Measurements from ENCODE around the gene MORN5.

MORN5 gene

GRCh38 chr9:122125158-122125508 is 34.6 kb upstream of the MORN5 start:
- peak; percentile 59 for DNase-seq (ENCODE audit: low read depth)

GRCh38 chr9:122125509-122126330 is 34.0 kb upstream of the MORN5 start:
- no peak for DNase-seq (ENCODE audit: low read depth)

DNA sequence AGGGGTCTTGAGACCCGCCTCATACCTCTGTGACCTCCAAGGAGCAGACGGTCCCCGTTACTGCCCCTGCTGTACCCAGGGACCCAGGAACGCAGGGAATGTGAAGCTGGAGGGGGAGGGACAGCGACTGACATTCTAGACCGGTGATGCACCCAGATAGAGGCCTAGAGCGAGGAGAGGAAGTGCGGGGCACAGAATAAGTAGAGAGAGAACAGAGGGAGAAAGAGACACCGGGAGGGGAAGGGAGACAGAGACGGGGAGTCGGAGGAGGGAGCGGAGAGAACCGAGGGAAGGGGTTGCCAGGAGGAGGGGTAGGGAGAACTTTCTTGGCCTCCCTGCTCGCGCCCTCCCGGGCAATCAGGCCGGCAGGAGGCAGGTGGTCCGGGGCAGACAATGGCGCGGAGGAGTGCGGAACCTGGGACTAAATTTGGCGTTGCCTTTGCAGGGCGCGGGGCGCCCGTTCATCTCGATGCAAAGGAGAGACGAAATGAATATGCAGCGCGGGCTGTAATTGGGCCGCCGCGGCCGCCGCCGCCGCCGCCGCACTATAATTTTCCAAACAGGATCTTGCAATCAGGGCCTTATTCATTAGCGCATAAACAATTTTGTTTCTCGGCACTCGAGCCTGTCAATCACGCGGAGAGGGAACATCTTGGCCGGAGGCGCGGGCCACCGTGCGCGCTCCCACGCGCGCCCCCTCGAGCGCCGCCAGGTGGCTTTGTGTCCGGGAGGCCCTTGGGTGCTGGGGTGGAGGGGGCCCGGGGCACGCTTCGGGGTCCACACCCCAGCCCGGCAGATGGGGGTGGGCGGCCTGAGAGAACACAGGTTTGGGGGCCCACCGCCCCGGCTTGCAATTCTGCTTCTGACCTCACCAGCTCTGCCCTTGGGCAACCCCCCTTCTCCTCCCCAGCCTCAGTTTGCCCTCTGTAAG is 33.1 kb upstream of the MORN5 start:
- DNase-seq (ENCODE audit: low read depth) = no peak

DNA sequence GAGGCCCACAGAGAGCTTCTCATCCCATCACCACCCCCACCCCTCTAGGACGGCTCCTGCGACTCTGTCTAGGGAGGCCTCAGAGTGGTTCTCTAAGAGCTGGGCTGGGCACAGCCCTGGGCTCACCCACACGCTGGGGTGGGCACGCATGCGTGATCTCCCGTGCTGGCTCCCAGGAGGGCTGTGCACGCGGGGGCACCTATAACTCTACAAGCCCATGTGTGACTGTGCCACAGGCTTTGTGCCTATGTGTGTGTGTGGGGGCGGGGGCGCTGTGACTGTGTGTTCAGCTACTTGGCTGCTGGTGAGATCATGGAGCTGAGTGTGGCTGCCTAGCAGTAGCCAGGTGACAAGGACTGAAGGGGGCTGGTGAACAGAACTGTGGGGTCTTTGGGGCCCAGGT is 32.3 kb upstream of the MORN5 start:
- DNase-seq (ENCODE audit: low read depth) = no peak

GRCh38 chr9:122128007-122128968 is 31.4 kb upstream of the MORN5 start:
- DNase-seq (ENCODE audit: low read depth) = no peak

DNA sequence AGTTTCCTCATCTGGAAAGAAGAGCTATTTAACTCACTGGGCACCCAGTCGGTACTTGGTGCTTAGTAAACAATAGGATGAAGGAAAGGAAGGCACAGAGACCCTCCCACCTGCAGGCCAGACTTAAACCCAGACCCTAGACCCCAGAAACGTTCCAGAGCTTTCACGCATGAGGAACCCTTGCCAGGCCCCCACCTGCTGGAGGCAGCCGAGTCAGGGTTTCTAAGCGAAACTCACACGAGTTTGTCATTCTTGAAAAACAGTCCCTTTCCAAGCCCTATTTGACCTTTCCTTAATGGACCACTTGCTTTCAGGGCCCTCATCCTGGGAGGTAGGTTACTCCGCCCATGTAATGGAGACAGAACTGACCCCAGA is 30.8 kb upstream of the MORN5 start:
- no peak for DNase-seq (ENCODE audit: low read depth)

DNA sequence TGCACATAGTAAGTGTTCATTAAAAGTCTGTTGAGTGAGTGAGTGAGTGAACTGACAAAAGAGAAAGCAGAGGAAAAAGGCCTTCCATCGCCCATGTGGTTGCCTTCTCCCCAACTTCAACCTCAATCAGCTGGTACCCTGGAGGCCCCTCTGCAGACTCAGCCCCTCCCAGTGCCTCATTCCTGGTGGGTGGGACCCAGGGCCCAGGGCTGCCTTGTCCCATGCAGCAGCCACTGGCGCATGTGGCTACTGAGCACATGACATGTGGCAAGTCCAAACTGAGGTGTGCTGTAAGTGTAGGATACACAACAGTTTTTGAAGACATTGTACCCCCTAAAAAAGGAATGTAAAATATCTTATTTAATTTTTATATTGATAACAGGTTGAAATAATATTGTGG is 29.7 kb upstream of the MORN5 start:
- DNase-seq (ENCODE audit: low read depth) = no peak

DNA sequence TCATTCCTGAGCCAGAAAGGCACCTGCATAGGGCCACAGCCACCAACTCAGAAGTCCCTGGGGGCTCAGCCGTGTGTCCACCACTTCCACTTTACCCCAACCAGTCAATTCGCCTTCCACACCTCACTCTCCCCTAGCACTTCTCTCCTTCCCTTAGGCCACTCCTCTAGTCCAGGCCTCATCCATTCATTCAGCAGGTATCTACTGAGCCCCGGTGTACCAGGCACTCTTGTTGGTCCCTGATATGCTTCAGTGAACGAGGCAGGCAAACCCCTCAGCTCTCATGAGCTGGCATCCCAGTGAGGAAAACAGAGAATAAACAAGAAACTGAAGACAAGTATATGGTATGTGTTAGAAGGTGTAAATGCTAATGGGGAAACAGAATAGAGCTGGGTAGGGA is 28.9 kb upstream of the MORN5 start:
- DNase-seq (ENCODE audit: low read depth) = no peak

DNA sequence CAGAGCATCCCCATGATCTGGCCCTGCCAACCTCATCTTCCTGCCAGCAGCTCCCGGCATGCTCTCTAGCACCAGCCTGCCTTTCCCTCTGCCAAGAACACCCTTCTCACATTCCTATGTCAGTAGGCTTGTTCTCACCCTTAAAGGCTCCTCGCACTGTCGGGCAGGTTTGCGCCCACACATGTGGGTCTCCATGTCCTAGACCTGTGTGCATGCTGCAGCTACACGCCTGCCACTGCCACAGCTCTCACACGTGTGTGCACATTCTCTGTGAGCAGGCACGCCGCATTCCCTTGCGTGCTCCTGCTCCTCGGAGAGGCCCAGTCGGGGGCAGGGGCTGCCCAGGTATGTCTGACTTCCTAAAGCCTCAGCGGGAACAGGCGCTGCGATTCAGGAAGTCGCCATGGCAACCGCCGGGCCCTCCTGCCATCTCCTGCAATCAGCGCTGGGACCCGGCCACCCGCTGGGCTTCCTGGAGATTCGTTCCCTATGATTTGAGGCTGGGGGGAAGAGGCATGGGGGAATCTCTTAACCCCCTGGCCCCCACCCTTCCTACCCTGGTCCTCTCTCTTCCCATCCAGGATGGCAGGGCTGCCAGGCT is 28.2 kb upstream of the MORN5 start:
- DNase-seq (ENCODE audit: low read depth) = no peak

DNA sequence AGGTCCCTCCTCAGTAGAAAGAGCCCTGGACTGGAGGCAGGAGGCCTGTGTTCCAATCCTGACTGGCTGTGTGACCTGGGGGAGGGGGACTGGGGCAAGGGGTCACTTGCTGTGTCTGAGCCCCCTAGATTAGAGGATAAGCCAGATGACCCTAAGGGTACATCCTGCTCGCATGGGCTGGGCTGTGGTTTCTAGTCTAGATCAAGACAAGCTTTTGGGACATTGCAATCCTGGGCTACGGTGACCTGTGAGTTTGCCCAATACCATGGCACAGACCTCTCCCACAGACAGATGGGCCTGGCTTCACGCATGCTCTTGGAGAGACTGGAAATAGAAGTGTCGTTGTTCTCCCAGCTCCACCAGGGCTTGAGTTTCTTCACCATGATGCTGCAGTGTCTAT is 27.2 kb upstream of the MORN5 start:
- DNase-seq (ENCODE audit: low read depth) = no peak

DNA sequence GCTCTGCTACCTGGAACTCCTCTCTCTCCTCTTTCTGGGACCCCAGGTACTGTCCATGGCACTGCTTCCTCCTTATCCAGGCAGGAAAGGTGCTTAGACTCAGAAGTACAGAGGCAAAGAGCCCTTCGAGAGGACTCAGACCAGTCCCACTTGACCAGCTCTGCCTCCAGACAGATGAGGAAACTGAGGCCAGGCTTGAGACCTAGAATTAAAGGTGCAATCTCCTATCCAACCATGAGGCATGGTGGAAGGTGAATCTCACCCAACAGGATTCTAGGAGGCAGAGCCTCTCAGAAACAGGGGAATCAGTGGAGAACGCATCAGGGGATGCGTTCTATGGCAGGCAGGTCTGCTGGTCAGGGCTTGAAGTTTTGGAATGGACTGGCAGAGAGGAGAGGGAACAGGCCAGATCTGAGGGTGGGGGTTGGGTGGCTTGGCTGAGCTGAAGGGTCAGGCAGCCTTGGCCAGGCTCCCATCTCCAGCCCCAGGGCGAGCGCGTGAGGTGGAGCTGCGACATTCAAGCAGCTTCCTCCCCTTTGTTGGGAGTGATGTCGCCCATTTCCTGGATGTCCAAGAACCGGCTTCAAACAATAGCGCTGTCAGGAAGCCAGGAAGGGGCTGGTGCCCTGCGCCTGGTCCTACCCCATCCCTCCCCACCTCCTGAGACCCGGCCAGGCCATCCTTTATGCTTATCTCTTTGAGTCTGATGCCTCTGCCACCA is 26.3 kb upstream of the MORN5 start:
- no peak for DNase-seq (ENCODE audit: low read depth)

DNA sequence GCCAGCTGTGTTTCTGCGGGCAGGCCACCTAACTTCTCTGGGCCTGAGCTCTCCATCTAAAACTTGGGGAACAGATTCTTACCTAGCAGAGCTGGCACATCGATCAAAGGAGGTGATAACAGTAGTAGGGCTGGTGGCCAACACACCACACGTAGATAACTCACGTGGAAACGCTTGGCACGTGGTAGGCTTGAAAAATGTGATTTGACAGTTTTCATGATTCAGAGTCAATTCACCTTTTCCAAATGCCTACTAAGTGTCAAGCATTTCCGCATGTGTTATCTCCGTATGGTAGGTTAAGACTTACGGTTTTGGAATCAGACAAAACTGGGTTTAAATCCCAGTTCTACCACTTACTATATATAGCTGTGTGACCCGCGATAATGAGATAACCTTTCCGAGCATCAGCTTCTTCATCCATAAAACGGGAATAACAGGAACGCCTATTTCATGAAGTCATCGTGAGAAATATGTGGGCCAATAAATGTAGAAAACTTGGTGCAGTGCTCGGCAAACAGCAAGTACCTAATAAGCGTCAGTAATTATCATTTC is 25.6 kb upstream of the MORN5 start:
- no peak for DNase-seq (ENCODE audit: low read depth)

GRCh38 chr9:122134822-122135528 is 24.7 kb upstream of the MORN5 start:
- DNase-seq (ENCODE audit: low read depth) = no peak

DNA sequence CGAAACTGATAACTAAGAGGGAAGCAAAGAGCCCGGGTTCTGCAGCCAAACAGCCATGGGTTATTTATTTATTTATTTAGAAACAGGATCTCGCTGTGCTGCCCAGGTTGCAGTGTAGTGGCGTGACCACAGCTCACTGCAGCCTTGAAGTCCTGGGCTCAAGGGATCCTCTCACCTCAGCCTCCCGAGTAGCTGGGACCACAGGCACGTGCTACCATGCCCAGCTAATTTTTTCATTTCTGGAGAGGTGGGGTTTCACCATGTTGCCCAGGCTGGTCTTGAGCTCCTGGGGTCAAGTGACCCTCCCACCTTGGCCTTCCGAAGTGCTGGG is 24.2 kb upstream of the MORN5 start:
- DNase-seq (ENCODE audit: low read depth) = no peak

- no peak for DNase-seq (ENCODE audit: low read depth)
Measured at GRCh38 chr9:122138560-122139268, 21.0 kb upstream of the MORN5 start.

DNA sequence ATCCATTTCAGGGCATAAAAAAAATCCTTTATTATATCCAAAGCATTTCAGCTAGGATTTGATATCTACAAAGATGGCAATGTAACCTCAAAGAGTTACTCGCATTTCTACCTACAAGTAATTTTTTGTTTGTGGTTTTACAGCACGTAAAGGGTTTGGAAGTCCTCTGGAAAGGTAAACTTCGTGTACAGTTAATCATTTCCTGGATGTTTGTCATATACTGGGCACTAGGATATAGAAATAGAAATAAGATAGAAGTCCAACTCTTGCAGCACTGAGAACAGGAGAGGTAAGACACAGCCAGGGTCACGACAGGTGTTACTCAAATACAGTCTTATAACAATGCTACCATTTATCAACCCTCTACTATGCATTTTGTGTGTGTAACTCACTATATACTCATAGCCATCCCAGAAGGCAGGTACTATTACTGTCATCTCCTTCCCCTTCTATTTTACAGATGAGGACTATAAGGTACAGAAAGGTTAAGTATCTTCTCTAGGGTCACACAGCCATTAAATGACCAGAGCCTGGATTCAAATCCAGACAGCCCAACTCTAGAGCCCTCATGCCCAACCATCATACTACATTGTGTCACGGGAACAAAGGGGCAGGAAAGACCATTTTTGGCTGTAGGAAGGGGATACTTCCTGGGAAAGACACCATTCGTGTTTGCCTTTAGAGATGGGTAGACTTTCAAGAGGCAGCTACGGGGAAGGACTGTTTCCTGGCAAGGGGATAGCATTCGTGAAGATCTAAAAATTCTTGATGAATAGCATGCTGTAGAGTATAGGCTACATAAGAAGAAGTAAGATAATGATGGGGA is 19.1 kb upstream of the MORN5 start:
- no peak for DNase-seq (ENCODE audit: low read depth)

- no peak for DNase-seq (ENCODE audit: low read depth)
Measured at GRCh38 chr9:122141671-122142070, 18.0 kb upstream of the MORN5 start.

GRCh38 chr9:122143296-122143695 is 16.4 kb upstream of the MORN5 start:
- no peak for DNase-seq (ENCODE audit: low read depth)
